Fibroblast of the conjunctiva (primary cell): Measurements from ENCODE around the gene HECW1.

ENCODE experiments used
- DNase-seq: peaks from one replicate; pipeline ENCODE4 v3.0.0-alpha.2; 2010; ENCODE audit warnings: low read depth

Gene HECW1

GRCh38 chr7:43505412-43505811, 393.0 kb downstream of the HECW1 start:
- DNase-seq: no peak

GRCh38 chr7:43506460-43506859, 394.0 kb downstream of the HECW1 start:
- no peak for DNase-seq

- no peak for DNase-seq
Observed at GRCh38 chr7:43508461-43508860, 396.0 kb downstream of the HECW1 start.

- DNase-seq: no peak
Observed at GRCh38 chr7:43509906-43510305, 397.5 kb downstream of the HECW1 start.

- no peak for DNase-seq
Observed at GRCh38 chr7:43511029-43511428, 398.6 kb downstream of the HECW1 start.

GRCh38 chr7:43511769-43512515, 399.5 kb downstream of the HECW1 start:
- DNase-seq: no peak

- DNase-seq: no peak
Observed at GRCh38 chr7:43513251-43513650, 400.8 kb downstream of the HECW1 start.

- DNase-seq: no peak
Observed at GRCh38 chr7:43516581-43517342, 404.3 kb downstream of the HECW1 start.

- DNase-seq: no peak
Observed at GRCh38 chr7:43517464-43517863, 405.0 kb downstream of the HECW1 start.

GRCh38 chr7:43520201-43520600, 407.8 kb downstream of the HECW1 start:
- DNase-seq: no peak

GRCh38 chr7:43522406-43523156, 410.1 kb downstream of the HECW1 start:
- no peak for DNase-seq

- no peak for DNase-seq
Observed at GRCh38 chr7:43528576-43529354, 416.3 kb downstream of the HECW1 start.

GRCh38 chr7:43530553-43531410, 418.3 kb downstream of the HECW1 start:
- no peak for DNase-seq

- no peak for DNase-seq
Observed at GRCh38 chr7:43531700-43532099, 419.3 kb downstream of the HECW1 start.

- no peak for DNase-seq
Observed at GRCh38 chr7:43533801-43534479, 421.5 kb downstream of the HECW1 start.

GRCh38 chr7:43535031-43535451, 422.6 kb downstream of the HECW1 start:
- peak; percentile 47 for DNase-seq

GRCh38 chr7:43535810-43536585, 423.6 kb downstream of the HECW1 start:
- DNase-seq: peak; percentile 80

- DNase-seq: no peak
Observed at GRCh38 chr7:43536773-43537172, 424.3 kb downstream of the HECW1 start.

GRCh38 chr7:43537765-43538403, 425.4 kb downstream of the HECW1 start:
- DNase-seq: no peak
